GM19351 (cell line): ENCODE results near the gene GNG13.

Source experiments
- ATAC-seq: cut with Tn5 transposase; IDR thresholded peaks from one replicate; pipeline ENCODE4 v1.9.1; 2021; ENCODE audit warnings: mild to moderate bottlenecking, moderate library complexity; ENCODE audit not compliant: unreplicated experiment

The GNG13 gene

DNA sequence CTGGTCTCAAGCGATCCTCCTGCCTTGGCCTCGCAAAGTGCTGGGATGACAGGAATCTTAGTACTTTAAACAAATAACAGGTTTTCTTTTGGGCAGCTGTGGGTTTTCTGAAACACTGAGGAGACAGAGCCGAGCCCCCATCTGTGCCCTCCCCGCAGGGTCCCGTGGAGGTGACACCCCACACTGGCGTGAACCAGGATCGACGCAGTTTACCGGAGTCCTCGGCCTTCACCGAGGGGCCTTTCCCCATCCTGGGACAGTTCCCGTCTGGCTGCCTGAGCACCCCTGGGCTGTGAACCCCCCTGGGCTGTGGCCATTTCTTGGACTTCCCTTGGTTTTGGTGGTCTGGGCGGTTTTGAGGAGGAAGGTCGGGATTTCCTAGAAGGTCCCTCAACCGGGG is 15.3 kb upstream of the GNG13 start:
- no peak for ATAC-seq

- no peak for ATAC-seq
Measured at GRCh38 chr16:814974-815373, 14.4 kb upstream of the GNG13 start.

- ATAC-seq, result no peak
Measured at GRCh38 chr16:813916-814412, 13.4 kb upstream of the GNG13 start.

GRCh38 chr16:813204-813915 is 12.8 kb upstream of the GNG13 start:
- ATAC-seq, result no peak

- no peak for ATAC-seq
Measured at GRCh38 chr16:808085-808386, 7.5 kb upstream of the GNG13 start.

GRCh38 chr16:807347-808084 is 7.0 kb upstream of the GNG13 start:
- ATAC-seq, result peak; percentile 90

DNA sequence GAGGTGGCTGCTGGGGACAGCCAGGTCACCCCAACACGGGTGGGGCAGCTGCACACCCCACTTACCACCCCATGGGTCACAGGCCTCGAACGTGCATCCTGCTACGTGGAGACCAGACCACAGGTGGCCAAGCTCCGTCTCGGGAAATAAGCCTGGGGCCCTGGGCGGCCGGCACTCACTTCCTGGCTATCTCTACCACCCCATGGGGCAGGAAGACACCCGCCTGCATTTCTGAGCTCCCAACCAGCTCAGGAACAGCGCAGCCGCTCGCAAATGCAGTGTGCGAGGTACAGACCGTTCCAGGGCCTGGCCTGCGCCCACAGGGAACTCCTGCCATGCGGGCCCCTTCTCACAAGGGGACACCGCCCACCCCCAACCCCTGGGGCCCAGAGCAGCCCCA is 4.9 kb upstream of the GNG13 start:
- no peak for ATAC-seq

DNA sequence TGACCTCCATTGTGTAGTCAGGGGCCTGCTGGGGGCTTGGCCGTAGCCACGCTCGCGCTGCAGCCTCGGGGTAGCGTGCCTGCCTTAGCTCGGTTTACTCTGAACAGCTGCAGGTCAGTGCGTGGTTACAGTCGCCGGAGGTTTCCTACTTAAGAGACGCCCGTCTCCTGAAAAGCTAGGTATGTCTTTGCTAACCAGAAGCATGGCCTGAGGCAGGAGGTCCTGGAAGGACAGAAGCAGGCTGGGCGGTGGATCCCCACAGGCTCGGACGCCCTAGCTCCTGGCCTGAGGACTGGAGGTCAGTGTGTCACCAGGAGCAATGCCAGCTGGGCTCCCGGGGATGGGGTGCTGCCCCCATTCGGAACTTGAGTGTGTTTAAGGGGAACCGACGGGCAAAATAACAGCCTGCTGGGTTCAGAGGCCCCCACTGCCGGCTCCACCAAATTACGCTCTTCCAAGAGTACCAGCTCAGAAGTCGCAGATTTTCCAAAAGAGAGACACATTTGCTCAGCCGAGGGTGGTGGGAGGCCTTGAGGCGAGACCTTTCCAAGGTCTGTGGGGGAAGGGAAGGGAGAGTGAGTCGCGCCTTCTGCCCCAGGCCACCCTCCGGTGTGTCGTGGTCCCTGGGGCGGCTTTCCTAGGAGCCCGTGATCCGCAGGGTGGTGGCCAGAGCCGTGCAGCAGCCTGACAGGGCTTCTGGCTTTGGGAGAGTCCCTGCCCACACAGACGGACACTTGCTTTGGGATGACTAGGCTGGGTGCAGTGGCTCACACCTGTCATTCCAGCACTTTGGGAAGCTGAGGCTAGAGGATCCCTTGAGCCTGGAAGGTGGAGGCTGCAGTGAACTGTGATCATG is 3.9 kb upstream of the GNG13 start:
- no peak for ATAC-seq

DNA sequence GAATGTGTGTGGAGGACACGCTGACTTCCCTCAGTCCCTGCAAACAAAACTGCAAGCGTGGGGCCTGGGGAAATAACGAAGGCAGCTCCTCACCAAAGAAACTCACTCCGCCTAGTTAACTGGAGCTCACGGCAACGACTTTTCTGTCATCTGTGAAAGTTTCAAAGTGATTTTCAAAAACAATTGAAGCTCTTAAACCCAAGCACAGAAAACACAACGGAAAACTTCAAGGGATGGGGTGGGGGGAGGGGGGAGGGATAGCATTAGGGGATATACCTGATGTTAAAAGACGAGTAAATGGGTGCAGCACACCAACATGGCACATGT is 3.2 kb upstream of the GNG13 start:
- ATAC-seq, result no peak

- no peak for ATAC-seq
Measured at GRCh38 chr16:802914-803753, 2.6 kb upstream of the GNG13 start.

DNA sequence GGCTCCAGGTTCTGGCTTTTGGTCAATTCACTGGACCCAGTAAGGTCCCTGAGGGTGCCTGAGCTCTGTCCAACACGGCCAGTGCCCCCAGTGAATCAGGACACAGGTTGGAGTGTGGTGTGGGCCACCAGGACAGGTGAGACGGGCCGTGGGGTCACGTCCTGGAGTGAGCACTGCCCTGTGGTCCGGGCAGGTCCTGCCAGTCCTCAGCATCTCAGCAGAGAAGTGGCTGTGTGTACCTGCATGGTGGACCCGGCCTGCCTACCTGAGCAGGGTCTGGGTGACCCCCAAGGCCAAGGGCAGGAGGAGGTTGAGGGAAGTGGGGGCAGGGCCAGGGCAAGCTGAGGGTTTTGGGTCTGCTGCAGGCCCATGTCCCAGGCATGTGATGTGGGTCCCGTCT is 1.9 kb upstream of the GNG13 start:
- ATAC-seq, result no peak

GRCh38 chr16:801584-802363 is 1.2 kb upstream of the GNG13 start:
- ATAC-seq, result no peak

GRCh38 chr16:800834-801511 is 439 bp upstream of the GNG13 start:
- ATAC-seq, result no peak

DNA sequence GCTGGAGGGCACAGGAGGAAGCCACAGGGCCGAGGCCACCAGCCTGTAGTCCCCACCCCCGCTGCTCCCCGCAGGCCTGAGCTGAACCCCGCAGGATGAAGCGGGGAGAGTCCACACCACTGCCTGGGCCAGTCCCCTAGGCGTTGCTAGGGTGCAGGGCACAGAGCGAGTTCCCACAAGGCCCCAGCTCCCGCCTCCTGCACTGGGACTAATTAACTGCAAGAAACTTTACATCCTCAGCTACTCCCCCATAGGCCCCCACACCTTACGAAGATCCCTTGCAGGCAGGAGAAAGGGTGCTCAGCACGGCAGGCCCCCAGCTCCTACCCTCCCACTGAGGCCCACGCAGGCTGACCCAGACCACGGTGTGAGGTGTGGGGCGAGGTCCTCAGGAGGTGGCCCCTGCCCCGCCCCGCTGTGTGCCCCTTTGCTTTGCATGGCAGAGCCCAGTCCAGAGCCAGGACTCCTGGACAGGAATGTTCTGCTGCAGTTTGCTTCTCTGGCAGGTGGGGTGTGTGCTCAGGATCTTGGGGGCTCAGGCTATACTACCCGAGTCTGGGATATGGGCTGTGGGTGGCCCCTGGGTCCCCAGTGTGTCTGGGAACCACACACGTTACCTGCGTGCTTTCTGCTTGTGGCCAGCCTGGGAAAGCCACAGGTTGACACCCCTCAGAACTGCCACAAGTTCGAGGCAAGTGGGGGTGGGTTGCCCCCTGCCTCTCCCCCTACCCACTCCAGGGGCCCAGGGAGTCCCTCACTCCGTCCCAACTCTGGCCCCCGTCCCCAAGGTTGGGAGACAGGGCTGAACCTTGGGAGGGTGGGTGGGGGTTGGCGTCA is 1.2 kb downstream of the GNG13 start:
- no peak for ATAC-seq

DNA sequence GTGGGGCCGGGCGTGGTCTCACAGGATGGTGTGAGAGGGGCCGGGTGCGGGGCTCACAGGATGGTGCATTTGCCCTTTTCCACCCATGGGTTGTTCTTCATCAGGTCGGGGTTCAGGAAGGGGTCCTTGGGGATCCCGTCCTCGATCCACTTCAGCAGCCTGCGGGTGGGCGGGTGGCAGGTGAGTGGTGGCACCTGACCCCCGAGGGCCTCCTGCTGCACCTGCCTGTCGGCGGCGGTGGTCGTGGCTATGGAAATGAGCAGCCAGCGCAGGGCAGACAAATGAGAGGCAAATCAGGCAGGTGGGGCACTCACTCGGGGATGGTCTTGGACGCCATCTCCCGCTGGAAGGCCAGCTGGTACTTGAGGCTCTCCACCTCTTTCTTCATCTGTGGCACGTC is 1.9 kb downstream of the GNG13 start:
- no peak for ATAC-seq

GRCh38 chr16:797686-798085 is 2.8 kb downstream of the GNG13 start:
- ATAC-seq, result no peak

DNA sequence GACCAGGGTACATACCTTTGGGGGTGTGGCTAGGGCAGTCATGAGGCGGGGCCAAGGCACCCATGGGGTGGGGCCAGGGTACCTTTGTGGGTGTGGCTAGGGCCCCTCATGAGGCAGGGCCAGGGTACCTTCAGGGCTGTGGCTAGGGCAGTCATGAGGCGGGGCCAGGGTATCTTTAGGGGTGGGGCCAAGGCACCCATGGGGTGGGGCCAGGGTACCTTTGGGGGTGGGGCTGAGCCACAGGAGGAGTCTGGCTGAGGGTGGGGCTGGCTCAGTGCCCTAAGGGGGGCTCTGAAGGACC is 3.5 kb downstream of the GNG13 start:
- no peak for ATAC-seq

- no peak for ATAC-seq
Measured at GRCh38 chr16:796296-797119, 4.0 kb downstream of the GNG13 start.
